K562 treated with DMSO at 1 percent for 24 hours (cell line): ENCODE results near the gene ZAP70. TPM values are rescaled to one million over a fixed set of nuclear protein-coding genes. Genes with fewer than 3 reads are reported as not detected.

Experiments
- total RNA-seq: library from RNA; unstranded; fragments of 300-600 nt; gene quantifications from 2 replicates; pipeline ENCODE4 v1.2.3, GENCODE V29; 2022; ENCODE audit warnings: low read depth; ENCODE audit not compliant: insufficient read depth

ZAP70 gene
- 0.54 and 1.3 TPM in 2 replicates for total RNA-seq

DNA sequence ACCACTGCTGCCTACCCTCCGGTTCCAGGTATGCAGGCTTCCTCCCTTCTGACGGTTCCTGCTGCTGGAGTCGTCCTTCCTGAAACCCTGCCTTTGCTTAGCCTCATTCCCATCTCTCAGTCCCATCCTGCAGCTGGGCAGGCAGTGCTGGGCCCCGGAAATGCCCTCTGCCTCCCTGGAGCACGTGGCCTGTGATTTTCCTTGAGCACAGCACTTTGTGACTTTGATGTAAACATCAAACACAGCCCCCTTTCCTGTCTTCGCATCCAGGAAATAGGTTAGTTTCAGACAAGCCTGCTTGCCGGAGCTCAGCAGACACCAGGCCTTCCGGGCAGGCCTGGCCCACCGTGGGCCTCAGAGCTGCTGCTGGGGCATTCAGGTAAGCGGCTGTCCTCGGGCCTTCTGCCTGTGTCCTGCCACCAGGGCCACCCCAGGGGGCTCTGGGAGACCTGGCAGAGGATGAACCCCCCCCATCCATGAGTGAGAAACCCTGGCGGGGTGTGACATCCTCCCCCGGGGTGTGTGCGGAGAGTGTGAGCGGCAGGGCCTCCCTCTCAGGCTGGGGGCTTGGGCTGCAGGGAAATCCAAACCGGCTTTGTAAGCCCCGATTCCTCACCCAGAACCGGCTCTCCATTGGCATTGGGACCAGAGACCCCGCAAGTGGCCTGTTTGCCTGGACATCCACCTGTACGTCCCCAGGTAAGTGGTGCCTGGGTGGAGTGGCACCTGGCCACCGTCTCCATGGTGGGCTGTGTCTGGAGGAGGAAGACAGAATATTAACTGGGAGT, at the start of gene ZAP70:
Gene ZAP70, plus strand, starts transcription at position 281 of the 788 bp plus-strand sequence. CDS start 10,461 bp downstream, outside the sequence.

DNA sequence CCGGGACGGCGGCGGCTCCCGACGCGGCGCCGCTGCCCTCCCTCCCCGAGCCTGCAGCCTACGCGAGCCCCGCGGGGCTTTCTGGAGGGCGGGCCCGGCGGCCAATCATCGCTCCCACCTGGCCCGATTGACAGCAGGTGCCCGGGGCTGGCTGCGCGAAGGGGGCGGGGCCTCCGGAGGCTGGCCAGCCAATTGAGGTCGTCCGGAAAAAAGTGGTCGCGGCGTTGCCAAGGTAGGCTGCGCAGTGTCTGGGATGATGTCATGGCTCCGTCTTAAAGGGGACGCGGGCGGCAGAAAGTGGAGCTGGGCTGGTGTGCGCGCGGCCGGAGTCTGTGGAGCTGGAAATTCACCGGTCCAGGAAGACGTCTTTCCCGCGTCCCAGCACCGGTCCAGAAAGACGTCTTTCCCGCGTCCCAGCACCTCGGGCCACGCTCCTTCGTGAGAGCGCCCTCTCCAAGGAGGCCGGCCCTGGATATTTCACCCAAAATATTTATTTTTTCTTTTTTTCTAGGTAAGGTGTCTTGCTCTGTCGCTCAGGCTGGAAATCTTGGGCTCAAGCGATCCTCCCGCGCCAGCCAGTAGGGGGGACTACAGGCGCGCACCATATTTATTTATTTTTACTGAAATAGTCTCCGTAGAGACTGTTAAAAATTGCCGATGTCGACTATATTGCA, 49.3 kb upstream of the ZAP70 start, which contains the start of gene ACTR1B:
Gene ACTR1B, minus strand, starts transcription at position 83 of the 674 bp plus-strand sequence. CDS start 154 bp downstream, outside the sequence.

DNA sequence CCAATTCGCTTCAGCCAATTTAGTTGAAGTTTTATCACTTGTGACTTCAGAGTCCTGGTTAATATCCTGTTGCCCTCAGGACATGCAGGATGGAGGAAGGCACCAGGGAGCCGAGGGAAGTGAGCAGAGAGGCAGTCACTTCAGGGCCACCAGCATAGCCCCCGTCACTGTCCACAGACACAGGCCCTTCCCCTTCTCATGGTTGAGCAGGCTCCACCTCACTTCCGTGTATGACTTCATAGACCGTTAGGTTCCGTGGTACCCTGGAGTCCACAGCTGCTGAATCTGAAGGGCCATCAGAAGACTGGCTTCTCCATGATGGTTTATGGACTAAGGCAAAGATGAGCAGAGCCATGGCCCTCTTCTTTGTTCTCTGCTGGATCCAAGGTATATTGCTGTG, 43.9 kb upstream of the ZAP70 start, which contains the start of gene C2orf92:
Gene C2orf92, plus strand, starts transcription at position 266 of the 400 bp plus-strand sequence. Its CDS starts 76 bp downstream, at position 342.

Other genes starting within 250 kb of the ZAP70 start
- 2.2 and 4.1 TPM in 2 replicates for gene ANKRD36B, start 123.7 kb upstream of the ZAP70 start, total RNA-seq
- gene COX5B, start 67.5 kb upstream of the ZAP70 start, total RNA-seq = 367 and 388 TPM in 2 replicates
- gene ACTR1B, start 49.5 kb upstream of the ZAP70 start, total RNA-seq = 88.8 and 109 TPM in 2 replicates
- 1.9 and 4.4 TPM in 2 replicates for gene C2orf92, start 43.9 kb upstream of the ZAP70 start, total RNA-seq